ENCODE measurements around the gene CNTN2.

DNA sequence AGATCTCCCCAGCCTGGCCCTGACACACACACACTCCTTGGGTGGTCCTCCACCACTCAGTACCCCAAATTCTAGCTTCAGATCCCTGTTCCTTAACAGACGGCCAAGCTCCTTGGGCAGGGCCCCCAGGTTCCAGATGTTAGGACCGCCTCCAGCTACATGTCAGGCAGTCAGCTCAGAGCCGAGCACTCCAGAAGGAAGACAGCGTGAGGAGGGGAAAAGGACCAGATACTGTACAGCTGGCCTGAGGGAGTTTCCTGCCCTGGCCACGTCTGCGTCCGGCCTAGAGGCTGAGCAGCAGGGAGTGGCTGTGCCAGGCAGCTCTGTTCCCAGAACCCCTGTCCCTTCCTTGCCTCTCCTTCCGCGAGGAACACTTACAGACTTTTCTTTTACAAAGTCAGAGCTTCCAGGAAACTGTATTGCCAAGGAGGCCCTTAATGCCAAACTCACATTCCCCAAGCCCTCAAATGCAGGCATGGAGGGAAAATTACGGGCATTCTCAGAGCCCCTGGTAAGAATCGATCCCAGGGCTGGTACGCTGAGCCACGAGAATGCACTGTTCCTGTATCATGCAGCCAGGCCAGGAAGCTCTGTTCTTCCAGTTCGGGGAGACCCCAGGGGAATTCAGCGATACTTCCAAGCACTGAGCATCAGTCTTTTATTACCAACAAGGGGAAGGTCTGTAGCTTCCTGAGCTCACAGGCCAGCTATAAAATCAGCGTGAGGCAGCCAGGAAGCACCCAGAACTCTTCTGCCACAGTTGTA, 45.2 kb upstream of the CNTN2 start:
- TF ChIP-seq, protein P1, sequence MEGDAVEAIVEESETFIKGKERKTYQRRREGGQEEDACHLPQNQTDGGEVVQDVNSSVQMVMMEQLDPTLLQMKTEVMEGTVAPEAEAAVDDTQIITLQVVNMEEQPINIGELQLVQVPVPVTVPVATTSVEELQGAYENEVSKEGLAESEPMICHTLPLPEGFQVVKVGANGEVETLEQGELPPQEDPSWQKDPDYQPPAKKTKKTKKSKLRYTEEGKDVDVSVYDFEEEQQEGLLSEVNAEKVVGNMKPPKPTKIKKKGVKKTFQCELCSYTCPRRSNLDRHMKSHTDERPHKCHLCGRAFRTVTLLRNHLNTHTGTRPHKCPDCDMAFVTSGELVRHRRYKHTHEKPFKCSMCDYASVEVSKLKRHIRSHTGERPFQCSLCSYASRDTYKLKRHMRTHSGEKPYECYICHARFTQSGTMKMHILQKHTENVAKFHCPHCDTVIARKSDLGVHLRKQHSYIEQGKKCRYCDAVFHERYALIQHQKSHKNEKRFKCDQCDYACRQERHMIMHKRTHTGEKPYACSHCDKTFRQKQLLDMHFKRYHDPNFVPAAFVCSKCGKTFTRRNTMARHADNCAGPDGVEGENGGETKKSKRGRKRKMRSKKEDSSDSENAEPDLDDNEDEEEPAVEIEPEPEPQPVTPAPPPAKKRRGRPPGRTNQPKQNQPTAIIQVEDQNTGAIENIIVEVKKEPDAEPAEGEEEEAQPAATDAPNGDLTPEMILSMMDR (IDR thresholded peaks at IDR 0.05; ENCODE audit: borderline replicate concordance, extremely low read depth, low read length, poor library complexity, severe bottlenecking) = no peak
- no peak for TF ChIP-seq EZH2 (IDR thresholded peaks at IDR 0.05; ENCODE audit: borderline replicate concordance, low read depth, low read length, severe bottlenecking)
